Right ventricle myocardium superior (tissue), 1 donor: ENCODE measurements around the gene OSBP. TPM values are rescaled to one million over a fixed set of nuclear protein-coding genes. Genes with fewer than 3 reads are reported as not detected.
"Not testable (repeated sequence)": the region's sequence is repeated elsewhere in the genome, so short reads cannot be mapped to it uniquely, and the experiment has no call there.

Source experiments
- ATAC-seq: fragments of 200-7000 bp; cut with Tn5 transposase; one replicate; pipeline ENCODE4 v1.9.1; 2020; ENCODE audit warnings: mild to moderate bottlenecking; ENCODE audit not compliant: poor library complexity
- DNase-seq: peaks from one replicate; pipeline ENCODE4 v3.0.0-alpha.2; 2020
- intact Hi-C: fragments of 100-400 bp; cut with DNase I; formaldehyde crosslinking; loops from one replicate; pipeline ENCODE4 v1.11.2; 2022
- long read RNA-seq: library from polyadenylated mRNA; unstranded; transcript quantifications from one replicate; pipeline ENCODE4 v2.0.0, GENCODE V29; 2021
- total RNA-seq: library from RNA; stranded (reverse); fragmentation: NEBNext Ultra II Directional; extraction: Animal tissue kit (Norgen Biotek cat#: 25700); gene quantifications from one replicate; pipeline ENCODE4 v1.2.1, GENCODE V29; 2021
- donor health status: DM: no; HTN: yes; CAD: no; lungs with severe emphysema.

Gene OSBP
- total RNA-seq, result 33.1 TPM
- long read RNA-seq, full-length matches to known transcripts, result 99 of 125 reads
- long read RNA-seq, partial matches to known transcripts, result 16 of 125 reads
- long read RNA-seq, other reads (novel, unspliced or antisense), result 10 of 125 reads

GRCh38 chr11:59615637-59616395 is at the start of gene OSBP:
OSBP (minus strand) TSS chr11:59615774; CDS start chr11:59615664, 110 bp downstream.
- DNase-seq, result peak; percentile 99
- intact Hi-C loops, result loop anchor here (5.0 to 10.0 kb wide), 2 partner anchors 51 to 61 kb away; partner anchors contain the start of gene PATL1
- ATAC-seq, result peak; percentile 92

- DNase-seq (no peak), ATAC-seq (no peak)
- intact Hi-C loops, result no loop called here
Measured at GRCh38 chr11:59660621-59661020, 45.0 kb upstream of the OSBP start.

- DNase-seq (no peak), ATAC-seq (no peak)
- intact Hi-C loops, result no loop called here
Measured at GRCh38 chr11:59659981-59660380, 44.4 kb upstream of the OSBP start.

GRCh38 chr11:59658036-59658435 is 42.5 kb upstream of the OSBP start:
- DNase-seq (no peak), ATAC-seq (no peak)
- intact Hi-C loops, result no loop called here

- intact Hi-C loops, result no loop called here
- DNase-seq, result no peak
- no peak for ATAC-seq
Measured at GRCh38 chr11:59654893-59655292, 39.3 kb upstream of the OSBP start.

GRCh38 chr11:59647245-59647980 is 31.8 kb upstream of the OSBP start:
- DNase-seq, result no peak
- no peak for ATAC-seq
- intact Hi-C loops, result no loop called here

GRCh38 chr11:59644528-59644927 is 29.0 kb upstream of the OSBP start:
- ATAC-seq (no peak), DNase-seq (no peak)
- intact Hi-C loops, result no loop called here

GRCh38 chr11:59643390-59643789 is 27.8 kb upstream of the OSBP start:
- DNase-seq, result no peak
- no peak for ATAC-seq
- intact Hi-C loops, result no loop called here

GRCh38 chr11:59641156-59641555 is 25.6 kb upstream of the OSBP start:
- ATAC-seq (no peak), DNase-seq (no peak)
- intact Hi-C loops, result no loop called here

GRCh38 chr11:59630493-59630892 is 14.9 kb upstream of the OSBP start:
- intact Hi-C loops, result no loop called here
- no peak for ATAC-seq
- DNase-seq, result no peak

- no peak for DNase-seq
- intact Hi-C loops, result no loop called here
- ATAC-seq, result no peak
Measured at GRCh38 chr11:59629996-59630395, 14.4 kb upstream of the OSBP start.

GRCh38 chr11:59626969-59627368 is 11.4 kb upstream of the OSBP start:
- intact Hi-C loops, ATAC-seq, DNase-seq: not testable (repeated sequence)

- ATAC-seq, result no peak
- intact Hi-C loops, result no loop called here
- DNase-seq, result no peak
Measured at GRCh38 chr11:59625703-59626102, 10.1 kb upstream of the OSBP start.

GRCh38 chr11:59617876-59618275 is 2.3 kb upstream of the OSBP start:
- intact Hi-C loops, result loop anchor here (5.0 to 10.0 kb wide), 2 partner anchors 49 to 63 kb away; partner anchors contain the start of gene PATL1

GRCh38 chr11:59616396-59616982 is 915 bp upstream of the OSBP start:
- intact Hi-C loops, result loop anchor here (5.0 to 10.0 kb wide), 2 partner anchors 51 to 62 kb away; partner anchors contain the start of gene PATL1
- ATAC-seq, result no peak

More at GRCh38 chr11:59617876-59618275, 2.3 kb upstream of the OSBP start:
- ATAC-seq (no peak), DNase-seq (no peak)

GRCh38 chr11:59615120-59615636 is 396 bp downstream of the OSBP start:
- intact Hi-C loops, result loop anchor here (5.0 to 10.0 kb wide), 2 partner anchors 52 to 60 kb away; partner anchors contain the start of gene PATL1
- ATAC-seq (no peak), DNase-seq (peak; percentile 63)

More at GRCh38 chr11:59616396-59616982, 915 bp upstream of the OSBP start:
- DNase-seq, result peak; percentile 97

- no peak for ATAC-seq
- intact Hi-C loops, result loop anchor here (5.0 to 10.0 kb wide), 2 partner anchors 53 to 60 kb away; partner anchors contain the start of gene PATL1
Measured at GRCh38 chr11:59614277-59615119, 1.1 kb downstream of the OSBP start.

More at GRCh38 chr11:59614277-59615119, 1.1 kb downstream of the OSBP start:
- DNase-seq, result no peak
